Esophagus muscularis mucosa (tissue), 3 donors: ENCODE data around the gene AKR1C4.

Source experiments
- CTCF ChIP-seq, 3 experiments: fragments of 200-600 bp in 2 of 3; fragments of 450-650 bp in 1 of 3; sonication (generic) in 2 of 3; IDR thresholded peaks; one replicate each; pipeline ENCODE4 v1.5.1; 2017 to 2019; ENCODE audit warnings: antibody characterized with exemption in 3 of 3, mild to moderate bottlenecking in 2 of 3, moderate library complexity in 1 of 3
- POLR2A ChIP-seq: fragments of 450-650 bp; IDR thresholded peaks from one replicate; pipeline ENCODE4 v1.6.1; 2017; ENCODE audit warnings: antibody characterized with exemption, moderate library complexity, mild to moderate bottlenecking, low read depth
- POLR2AphosphoS5 ChIP-seq, 2 donors: sonication (generic); formaldehyde crosslinking; IDR thresholded peaks; one replicate each; pipeline ENCODE4 v1.6.1; 2017; ENCODE audit warnings: antibody characterized with exemption in 2 of 2

GRCh38 chr10:5187867-5188266 is 8.8 kb upstream of the AKR1C4 start:
- TF ChIP-seq CTCF (IDR thresholded peaks at IDR 0.05) (no peak), POLR2A (no peak), POLR2AphosphoS5 (IDR thresholded peaks at IDR 0.05) (no peak)
